ENCODE results near the gene DTWD2. TPM values are rescaled to one million over a fixed set of nuclear protein-coding genes. Genes with fewer than 3 reads are reported as not detected.
"Not testable (repeated sequence)": the region's sequence is repeated elsewhere in the genome, so short reads cannot be mapped to it uniquely, and the experiment has no call there.

Gene DTWD2
- total RNA-seq, 3 donors from 2014 or later, result 5.8 to 11.4 (median 9.2) TPM

GRCh38 chr5:118891252-118891651, 97.1 kb downstream of the DTWD2 start:
- no peaks in the 10 kb centered on the region for H3K9me3 ChIP-seq
- intact Hi-C loops (cut with DNase I, micrococcal nuclease), result no loop called here
- no peaks in the 10 kb centered on the region for H3K4me1 ChIP-seq (ENCODE audit: low read depth)
- no peak for DNase-seq
- no peak overlapping the region for H3K4me3 ChIP-seq
- no peaks in the 10 kb centered on the region for H3K36me3 ChIP-seq (ENCODE audit: low read depth)
- TF ChIP-seq, protein P1, sequence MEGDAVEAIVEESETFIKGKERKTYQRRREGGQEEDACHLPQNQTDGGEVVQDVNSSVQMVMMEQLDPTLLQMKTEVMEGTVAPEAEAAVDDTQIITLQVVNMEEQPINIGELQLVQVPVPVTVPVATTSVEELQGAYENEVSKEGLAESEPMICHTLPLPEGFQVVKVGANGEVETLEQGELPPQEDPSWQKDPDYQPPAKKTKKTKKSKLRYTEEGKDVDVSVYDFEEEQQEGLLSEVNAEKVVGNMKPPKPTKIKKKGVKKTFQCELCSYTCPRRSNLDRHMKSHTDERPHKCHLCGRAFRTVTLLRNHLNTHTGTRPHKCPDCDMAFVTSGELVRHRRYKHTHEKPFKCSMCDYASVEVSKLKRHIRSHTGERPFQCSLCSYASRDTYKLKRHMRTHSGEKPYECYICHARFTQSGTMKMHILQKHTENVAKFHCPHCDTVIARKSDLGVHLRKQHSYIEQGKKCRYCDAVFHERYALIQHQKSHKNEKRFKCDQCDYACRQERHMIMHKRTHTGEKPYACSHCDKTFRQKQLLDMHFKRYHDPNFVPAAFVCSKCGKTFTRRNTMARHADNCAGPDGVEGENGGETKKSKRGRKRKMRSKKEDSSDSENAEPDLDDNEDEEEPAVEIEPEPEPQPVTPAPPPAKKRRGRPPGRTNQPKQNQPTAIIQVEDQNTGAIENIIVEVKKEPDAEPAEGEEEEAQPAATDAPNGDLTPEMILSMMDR (IDR thresholded peaks at IDR 0.05), result no peak
- ATAC-seq, result no peak

DNA sequence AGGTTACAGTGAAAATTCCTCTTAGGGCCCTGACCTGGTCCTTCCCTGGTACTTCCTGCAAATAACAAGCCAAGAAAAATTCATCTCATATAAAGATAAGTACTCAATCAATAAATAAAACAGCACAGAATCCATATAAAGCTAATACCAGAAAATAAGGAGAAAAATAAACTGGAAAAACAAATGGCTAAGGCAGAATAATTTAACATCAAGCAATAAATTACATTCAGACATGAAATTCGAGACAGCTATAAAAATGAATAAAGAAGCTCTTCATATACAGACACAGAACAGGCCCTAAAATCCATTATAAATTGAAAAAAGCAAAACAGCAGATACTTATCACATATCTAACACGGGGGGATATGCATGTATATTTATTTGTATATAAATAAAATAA, 99.2 kb downstream of the DTWD2 start:
- ATAC-seq, result no peak
- H3K4me1 ChIP-seq (ENCODE audit: low read depth), result no peaks in the 10 kb centered on the region
- no peaks in the 10 kb centered on the region for H3K36me3 ChIP-seq (ENCODE audit: low read depth)
- DNase-seq, result no peak
- no peaks in the 10 kb centered on the region for H3K9me3 ChIP-seq
- TF ChIP-seq, protein P1 (IDR thresholded peaks at IDR 0.05), result no peak
- no peak overlapping the region for H3K4me3 ChIP-seq
- intact Hi-C loops (cut with DNase I, micrococcal nuclease), result no loop called here

DNA sequence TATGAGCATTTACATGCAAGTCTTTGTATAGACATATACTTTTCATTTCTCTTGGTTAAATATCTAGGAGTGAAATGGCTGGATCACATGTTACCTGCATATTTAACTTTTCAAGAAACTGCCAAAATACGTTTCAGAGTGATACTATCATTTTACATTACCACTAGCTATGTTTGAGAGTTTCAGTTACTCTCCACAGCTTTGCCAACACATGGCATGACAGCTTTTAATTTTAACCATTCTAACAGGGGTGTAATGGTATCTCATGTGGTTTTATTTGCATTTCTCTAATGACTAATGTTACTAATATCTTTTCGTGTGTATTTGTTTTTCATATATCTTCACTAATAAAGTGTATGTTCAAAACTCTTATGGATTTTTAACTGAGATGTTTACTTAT, 99.8 kb downstream of the DTWD2 start:
- no peak for ATAC-seq
- TF ChIP-seq, protein P1 (IDR thresholded peaks at IDR 0.05), result no peak
- no peak for DNase-seq

DNA sequence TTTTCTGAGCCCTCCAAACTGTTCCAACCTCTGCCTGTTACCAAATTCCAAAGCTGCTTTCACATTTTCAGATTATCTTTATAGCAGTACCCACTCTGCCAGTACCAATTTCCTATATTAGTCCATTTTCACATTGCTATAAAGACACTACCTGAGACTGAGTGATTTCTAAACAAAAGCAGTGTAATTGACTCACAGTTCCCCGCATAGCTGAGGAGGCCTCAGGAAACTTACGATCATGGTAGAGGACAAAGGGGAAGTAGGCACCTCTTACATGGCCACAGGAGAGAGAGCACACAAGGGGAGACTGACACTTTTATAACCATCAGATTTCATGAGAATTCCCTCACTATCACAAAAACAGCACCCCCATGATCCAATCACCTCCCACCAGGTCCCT, 105.0 kb downstream of the DTWD2 start:
- DNase-seq, result no peak
- H3K4me1 ChIP-seq (ENCODE audit: low read depth), result no peaks in the 10 kb centered on the region
- TF ChIP-seq, protein P1 (IDR thresholded peaks at IDR 0.05), result no peak
- intact Hi-C loops (cut with DNase I, micrococcal nuclease), result no loop called here
- no peak overlapping the region for H3K4me3 ChIP-seq
- peaks cover 3% of the 10 kb centered on the region for H3K9me3 ChIP-seq
- no peaks in the 10 kb centered on the region for H3K36me3 ChIP-seq (ENCODE audit: low read depth)
- no peak for ATAC-seq

More for the DNA sequence above, 99.8 kb downstream of the DTWD2 start:
- Histone ChIP-seq H3K36me3 (ENCODE audit: low read depth) (no peaks in the 10 kb centered on the region), H3K4me3 (no peak overlapping the region), H3K4me1 (ENCODE audit: low read depth) (no peaks in the 10 kb centered on the region), H3K9me3 (no peaks in the 10 kb centered on the region)
- intact Hi-C loops (cut with DNase I, micrococcal nuclease), result no loop called here

DNA sequence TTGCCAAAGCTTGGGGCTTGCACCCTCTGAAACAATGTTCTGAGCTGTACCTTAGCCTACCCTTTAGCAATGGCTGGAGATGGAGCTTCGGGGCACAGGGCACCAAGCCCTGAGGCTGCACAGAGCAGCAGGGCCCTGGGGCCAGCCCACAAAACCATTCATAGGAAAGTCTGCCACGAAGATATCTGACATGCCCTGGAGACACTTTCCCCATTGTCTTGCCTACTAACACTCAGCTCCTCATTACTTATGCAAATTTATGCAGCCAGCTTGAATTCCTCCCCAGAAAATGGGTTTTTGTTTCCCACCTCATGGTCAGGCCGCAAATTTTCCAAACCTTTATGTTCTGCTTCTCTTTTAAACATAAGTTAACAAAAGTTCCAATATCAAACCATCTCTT, 105.7 kb downstream of the DTWD2 start:
- Histone ChIP-seq H3K4me1 (ENCODE audit: low read depth) (no peaks in the 10 kb centered on the region), H3K4me3 (no peak overlapping the region), H3K9me3 (peaks cover 10% of the 10 kb centered on the region), H3K36me3 (ENCODE audit: low read depth) (no peaks in the 10 kb centered on the region)
- DNase-seq, result no peak
- no peak for ATAC-seq
- intact Hi-C loops (cut with DNase I, micrococcal nuclease), result no loop called here
- TF ChIP-seq, protein P1 (IDR thresholded peaks at IDR 0.05), result no peak

GRCh38 chr5:118876852-118877251, 111.5 kb downstream of the DTWD2 start:
- DNase-seq; H3K4me3 ChIP-seq; ATAC-seq; H3K4me1 ChIP-seq (ENCODE audit: low read depth); H3K36me3 ChIP-seq (ENCODE audit: low read depth); intact Hi-C loops (cut with DNase I, micrococcal nuclease): not testable (repeated sequence)
- H3K9me3 ChIP-seq, result peaks cover 38% of the 10 kb centered on the region
